SKM-1 treated with dmso at 0.1 percent for 144 hours (cell line): ENCODE measurements around the gene SLC2A11.
"Not testable (repeated sequence)": the region's sequence is repeated elsewhere in the genome, so short reads cannot be mapped to it uniquely, and the experiment has no call there.

ENCODE experiments used
- DNase-seq: peaks from one replicate; lab custom pipeline; 2025; ENCODE audit not compliant: unreplicated experiment; lab: John Stamatoyannopoulos, UW

SLC2A11 gene

GRCh38 chr22:23888615-23889401, 31.1 kb downstream of the SLC2A11 start:
- no peak for DNase-seq

DNA sequence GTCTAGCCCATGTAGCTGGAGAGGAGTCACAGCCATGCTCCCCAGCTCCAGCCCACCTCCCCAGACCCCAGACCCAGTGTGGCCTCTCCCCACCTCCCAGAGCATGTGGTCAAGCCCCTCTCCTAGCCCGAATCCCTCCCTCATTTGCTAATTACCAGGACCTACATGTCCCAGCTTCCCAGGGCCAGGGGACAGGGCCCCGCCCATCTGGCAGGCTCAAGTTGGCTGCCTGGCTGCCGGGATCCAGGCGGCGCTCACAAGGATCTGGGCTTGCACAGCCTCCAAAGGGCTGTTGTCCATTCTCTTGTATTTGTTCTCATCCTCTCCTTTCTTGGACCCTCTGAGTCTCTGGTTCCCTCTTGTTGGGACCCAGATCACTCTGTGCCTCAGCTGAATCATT, 31.9 kb downstream of the SLC2A11 start:
- DNase-seq: no peak

DNA sequence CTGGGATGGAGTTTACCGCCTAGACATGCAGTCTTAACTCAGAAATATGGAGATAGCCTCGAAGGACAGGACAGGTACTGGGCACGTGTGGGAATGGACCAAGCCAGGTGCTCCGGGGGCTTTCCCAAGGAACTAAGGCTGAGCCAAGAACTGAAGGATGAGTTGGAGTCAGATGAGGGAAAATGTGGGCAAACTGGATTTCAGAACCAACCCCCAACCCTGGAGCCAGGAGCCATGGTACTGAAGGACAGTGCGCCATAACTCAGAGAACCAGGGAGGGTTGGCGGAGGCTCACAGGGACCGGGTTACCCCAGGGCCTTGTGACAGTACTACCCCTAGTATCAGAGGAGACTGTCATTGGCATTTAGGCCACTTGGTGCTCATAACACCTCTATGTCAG, 34.1 kb downstream of the SLC2A11 start:
- DNase-seq: no peak

DNA sequence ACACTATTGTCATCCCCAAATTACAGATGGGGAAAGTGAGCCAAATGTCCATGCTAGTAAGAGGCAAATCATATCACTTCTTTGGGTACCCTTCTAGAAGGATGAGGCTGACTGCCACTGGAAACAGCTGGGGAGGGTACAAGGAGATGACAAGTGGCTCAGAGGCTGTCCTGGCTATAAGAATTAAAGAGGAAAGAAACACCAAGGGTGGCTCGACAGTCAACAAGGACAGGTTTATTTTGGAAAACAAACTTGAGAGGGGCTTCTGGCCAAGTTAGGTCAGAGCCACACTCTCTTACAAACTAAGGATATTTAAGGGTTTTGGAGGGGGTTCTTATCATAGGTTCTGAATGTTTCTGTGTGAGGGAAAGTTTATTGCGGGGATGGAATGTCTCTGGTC, 34.5 kb downstream of the SLC2A11 start:
- no peak for DNase-seq

GRCh38 chr22:23892706-23893105, 35.0 kb downstream of the SLC2A11 start:
- no peak for DNase-seq

- DNase-seq: no peak
These were observed 35.7 kb downstream of the SLC2A11 start for GRCh38 chr22:23893121-23893944.

DNA sequence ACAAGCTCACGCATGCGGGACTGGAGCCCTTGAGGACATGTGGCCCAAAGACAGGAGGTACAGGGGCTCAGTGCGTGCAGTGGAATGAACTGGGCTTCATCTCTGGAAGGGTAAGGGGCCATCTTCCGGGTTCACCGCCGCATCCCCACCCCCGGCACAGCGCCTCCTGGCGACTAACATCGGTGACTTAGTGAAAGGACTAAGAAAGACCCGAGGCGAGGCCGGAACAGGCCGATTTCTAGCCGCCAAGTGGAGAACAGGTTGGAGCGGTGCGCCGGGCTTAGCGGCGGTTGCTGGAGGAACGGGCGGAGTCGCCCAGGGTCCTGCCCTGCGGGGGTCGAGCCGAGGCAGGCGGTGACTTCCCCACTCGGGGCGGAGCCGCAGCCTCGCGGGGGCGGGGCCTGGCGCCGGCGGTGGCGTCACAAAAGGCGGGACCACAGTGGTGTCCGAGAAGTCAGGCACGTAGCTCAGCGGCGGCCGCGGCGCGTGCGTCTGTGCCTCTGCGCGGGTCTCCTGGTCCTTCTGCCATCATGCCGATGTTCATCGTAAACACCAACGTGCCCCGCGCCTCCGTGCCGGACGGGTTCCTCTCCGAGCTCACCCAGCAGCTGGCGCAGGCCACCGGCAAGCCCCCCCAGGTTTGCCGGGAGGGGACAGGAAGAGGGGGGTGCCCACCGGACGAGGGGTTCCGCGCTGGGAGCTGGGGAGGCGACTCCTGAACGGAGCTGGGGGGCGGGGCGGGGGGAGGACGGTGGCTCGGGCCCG, 36.5 kb downstream of the SLC2A11 start, which contains the start of gene MIF:
Gene MIF, plus strand, starts transcription at position 439 of the 765 bp plus-strand sequence. Its CDS starts 92 bp downstream, at position 531.
- DNase-seq: peak; percentile 94

DNA sequence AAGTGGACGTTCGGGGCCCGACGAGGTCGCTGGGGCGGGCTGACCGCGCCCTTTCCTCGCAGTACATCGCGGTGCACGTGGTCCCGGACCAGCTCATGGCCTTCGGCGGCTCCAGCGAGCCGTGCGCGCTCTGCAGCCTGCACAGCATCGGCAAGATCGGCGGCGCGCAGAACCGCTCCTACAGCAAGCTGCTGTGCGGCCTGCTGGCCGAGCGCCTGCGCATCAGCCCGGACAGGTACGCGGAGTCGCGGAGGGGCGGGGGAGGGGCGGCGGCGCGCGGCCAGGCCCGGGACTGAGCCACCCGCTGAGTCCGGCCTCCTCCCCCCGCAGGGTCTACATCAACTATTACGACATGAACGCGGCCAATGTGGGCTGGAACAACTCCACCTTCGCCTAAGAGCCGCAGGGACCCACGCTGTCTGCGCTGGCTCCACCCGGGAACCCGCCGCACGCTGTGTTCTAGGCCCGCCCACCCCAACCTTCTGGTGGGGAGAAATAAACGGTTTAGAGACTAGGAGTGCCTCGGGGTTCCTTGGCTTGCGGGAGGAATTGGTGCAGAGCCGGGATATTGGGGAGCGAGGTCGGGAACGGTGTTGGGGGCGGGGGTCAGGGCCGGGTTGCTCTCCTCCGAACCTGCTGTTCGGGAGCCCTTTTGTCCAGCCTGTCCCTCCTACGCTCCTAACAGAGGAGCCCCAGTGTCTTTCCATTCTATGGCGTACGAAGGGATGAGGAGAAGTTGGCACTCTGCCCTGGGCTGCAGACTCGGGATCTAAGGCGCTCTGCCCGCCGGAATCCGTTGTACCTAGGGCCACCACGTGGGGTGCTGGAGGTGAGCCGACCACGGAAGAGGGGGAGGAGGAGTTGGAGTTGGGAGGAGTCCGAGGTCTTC, 37.3 kb downstream of the SLC2A11 start:
- DNase-seq: peak; percentile 77

- no peak for DNase-seq
These were observed 38.0 kb downstream of the SLC2A11 start for GRCh38 chr22:23895599-23896144.

GRCh38 chr22:23896166-23896522, 38.5 kb downstream of the SLC2A11 start:
- DNase-seq: no peak

GRCh38 chr22:23896523-23897186, 39.0 kb downstream of the SLC2A11 start:
- DNase-seq: no peak

DNA sequence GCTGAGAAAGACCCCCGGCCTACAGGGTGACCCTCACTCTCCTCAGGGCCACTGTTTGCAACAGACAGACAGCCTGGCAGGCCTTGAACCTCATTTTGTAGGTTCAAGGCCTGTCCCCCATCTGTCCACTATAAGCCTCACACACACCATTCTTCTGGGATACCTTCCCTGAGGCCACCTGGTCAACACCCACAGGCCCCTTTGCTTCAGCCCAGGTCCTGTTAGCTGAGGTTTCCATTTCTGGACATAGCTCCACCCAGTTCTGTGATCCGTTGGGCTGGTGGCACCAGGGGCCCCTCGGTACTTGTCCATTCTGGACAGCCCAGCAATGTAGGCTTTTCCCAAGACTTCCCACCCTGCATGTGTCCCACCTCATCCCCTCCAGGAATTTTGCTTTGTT, 39.6 kb downstream of the SLC2A11 start:
- DNase-seq: no peak

DNA sequence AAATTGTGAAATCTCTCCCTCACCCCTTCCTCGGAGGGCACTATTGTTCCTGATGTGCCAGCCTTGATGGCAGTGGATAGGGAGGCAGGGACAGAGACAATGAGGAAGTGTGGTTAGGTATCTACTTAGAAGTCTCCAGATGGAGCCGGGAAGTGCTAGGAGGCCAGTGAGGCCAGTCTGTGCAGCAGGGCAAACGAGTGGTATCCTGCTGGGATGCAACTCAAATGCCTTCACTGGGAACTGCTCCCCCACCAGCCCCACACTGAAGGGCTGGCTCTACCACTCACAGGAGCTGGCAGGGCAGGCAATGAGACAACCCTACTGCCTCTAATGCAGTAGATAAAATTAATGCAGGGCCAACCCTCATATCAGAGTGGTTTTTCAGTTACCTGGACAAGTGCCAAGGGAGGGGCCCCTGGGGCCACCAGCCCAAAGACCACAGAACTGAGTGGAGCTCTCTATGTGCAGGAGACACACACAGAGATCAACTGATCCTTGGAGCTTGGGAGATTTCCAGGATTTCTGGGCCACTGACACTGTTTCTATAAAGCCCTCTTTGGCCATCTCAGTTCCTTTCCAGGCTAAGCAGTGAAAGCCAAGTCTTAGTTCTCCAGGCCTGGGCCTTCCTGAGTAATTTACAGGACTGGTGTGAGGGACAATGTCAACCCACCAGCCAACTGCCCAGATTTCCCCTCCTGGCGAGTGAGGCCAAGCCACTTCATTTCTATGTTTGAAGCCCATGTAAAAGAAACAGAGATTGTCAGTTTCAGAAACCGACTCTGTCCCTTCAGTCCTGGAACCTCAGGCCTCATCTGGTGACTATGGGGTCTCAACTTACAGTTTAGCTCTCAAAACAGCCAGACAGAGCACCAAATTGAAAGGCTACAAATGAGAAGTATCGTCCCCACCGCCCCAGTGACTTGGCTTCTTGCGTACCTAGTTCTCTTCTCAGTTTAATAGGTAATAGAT, 40.6 kb downstream of the SLC2A11 start:
- peak; percentile 46 for DNase-seq

GRCh38 chr22:23899042-23899745, 41.5 kb downstream of the SLC2A11 start:
- no peak for DNase-seq

DNA sequence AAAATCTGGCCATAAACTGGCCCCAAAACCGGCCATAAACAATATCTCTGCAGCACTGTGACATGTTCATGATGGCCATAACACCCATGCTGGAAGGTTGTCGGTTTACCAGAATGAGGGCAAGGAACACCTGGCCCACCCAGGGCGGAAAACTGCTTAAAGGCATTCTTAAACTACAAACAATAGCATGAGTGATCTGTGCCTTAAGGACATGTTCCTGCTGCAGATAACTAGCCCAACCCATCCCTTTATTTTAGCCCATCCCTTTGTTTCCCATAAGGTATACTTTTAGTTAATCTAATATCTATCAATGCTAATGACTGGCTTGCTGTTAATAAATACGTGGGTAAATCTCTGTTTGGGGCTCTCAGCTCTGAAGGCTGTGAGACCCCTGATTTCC, 42.6 kb downstream of the SLC2A11 start:
- not testable (repeated sequence) for DNase-seq

- DNase-seq: no peak
These were observed 43.9 kb downstream of the SLC2A11 start for GRCh38 chr22:23901600-23901999.

GRCh38 chr22:23903328-23903971, 45.8 kb downstream of the SLC2A11 start:
- no peak for DNase-seq
